ENCODE measurements around the gene RIPPLY2.

GRCh38 chr6:83875843-83876242 is 22.7 kb downstream of the RIPPLY2 start:
- no peak for TF ChIP-seq FOXM1 (IDR thresholded peaks at IDR 0.05; ENCODE audit: low read depth)
- no peak for TF ChIP-seq CTCF (IDR thresholded peaks at IDR 0.05)
